Esophagus mucosa (tissue), 1 donor: ENCODE data around the gene GPR18. TPM values are rescaled to one million over a fixed set of nuclear protein-coding genes. Genes with fewer than 3 reads are reported as not detected.
"Not testable (repeated sequence)": the region's sequence is repeated elsewhere in the genome, so short reads cannot be mapped to it uniquely, and the experiment has no call there.

ENCODE experiments used
- ATAC-seq: fragments of 200-7000 bp; cut with Tn5 transposase; one replicate; pipeline ENCODE4 v1.9.1; 2020
- total RNA-seq: library from RNA; stranded (reverse); gene quantifications from one replicate; pipeline ENCODE4 v1.2.4, GENCODE V29; 2023
- donor health status: DM: yes; HTN: yes; CAD: no.

GPR18 gene
- total RNA-seq, 1 donor from 2014 or later = not detected

GRCh38 chr13:99227909-99228688 is 30.1 kb downstream of the GPR18 start:
- ATAC-seq = peak; percentile 74

- ATAC-seq = no peak
Measured at GRCh38 chr13:99227331-99227900, 30.8 kb downstream of the GPR18 start.

GRCh38 chr13:99226513-99226912 is 31.7 kb downstream of the GPR18 start:
- ATAC-seq = no peak

- ATAC-seq = no peak
Measured at GRCh38 chr13:99225078-99225477, 33.1 kb downstream of the GPR18 start.

GRCh38 chr13:99224021-99224420 is 34.2 kb downstream of the GPR18 start:
- ATAC-seq = no peak

- ATAC-seq = no peak
Measured at GRCh38 chr13:99223587-99223986, 34.6 kb downstream of the GPR18 start.

- no peak for ATAC-seq
Measured at GRCh38 chr13:99221567-99222239, 36.5 kb downstream of the GPR18 start.

GRCh38 chr13:99220199-99220935 is 37.8 kb downstream of the GPR18 start:
- no peak for ATAC-seq

GRCh38 chr13:99218969-99219368 is 39.2 kb downstream of the GPR18 start:
- ATAC-seq = peak; percentile 84

- no peak for ATAC-seq
Measured at GRCh38 chr13:99218545-99218944, 39.6 kb downstream of the GPR18 start.

- ATAC-seq = no peak
Measured at GRCh38 chr13:99218126-99218525, 40.1 kb downstream of the GPR18 start.

GRCh38 chr13:99217461-99218110 is 40.6 kb downstream of the GPR18 start:
- no peak for ATAC-seq

- peak; percentile 41 for ATAC-seq
Measured at GRCh38 chr13:99215184-99215830, 42.9 kb downstream of the GPR18 start.

GRCh38 chr13:99214731-99215130 is 43.4 kb downstream of the GPR18 start:
- ATAC-seq = no peak

- ATAC-seq = peak; percentile 81
Measured at GRCh38 chr13:99214232-99214631, 43.9 kb downstream of the GPR18 start.

GRCh38 chr13:99211421-99212035 is 46.7 kb downstream of the GPR18 start:
- ATAC-seq = no peak

GRCh38 chr13:99210627-99211026 is 47.6 kb downstream of the GPR18 start:
- not testable (repeated sequence) for ATAC-seq

- ATAC-seq = no peak
Measured at GRCh38 chr13:99208845-99209527, 49.2 kb downstream of the GPR18 start.

- peak; percentile 68 for ATAC-seq
Measured at GRCh38 chr13:99208185-99208584, 50.0 kb downstream of the GPR18 start.

GRCh38 chr13:99207511-99207910 is 50.7 kb downstream of the GPR18 start:
- no peak for ATAC-seq

- ATAC-seq = no peak
Measured at GRCh38 chr13:99206873-99207272, 51.3 kb downstream of the GPR18 start.
